GM21360 (cell line): ENCODE measurements around the gene BBS5.
A peak's percentile ranks its signal among the peaks of the same experiment; 100 is the strongest.
"Not testable (repeated sequence)": the region's sequence is repeated elsewhere in the genome, so short reads cannot be mapped to it uniquely, and the experiment has no call there.

Experiments
- ATAC-seq: cut with Tn5 transposase; IDR thresholded peaks from one replicate; pipeline ENCODE4 v1.9.1; 2021; ENCODE audit warnings: mild to moderate bottlenecking, moderate library complexity; ENCODE audit not compliant: unreplicated experiment

The BBS5 gene

DNA sequence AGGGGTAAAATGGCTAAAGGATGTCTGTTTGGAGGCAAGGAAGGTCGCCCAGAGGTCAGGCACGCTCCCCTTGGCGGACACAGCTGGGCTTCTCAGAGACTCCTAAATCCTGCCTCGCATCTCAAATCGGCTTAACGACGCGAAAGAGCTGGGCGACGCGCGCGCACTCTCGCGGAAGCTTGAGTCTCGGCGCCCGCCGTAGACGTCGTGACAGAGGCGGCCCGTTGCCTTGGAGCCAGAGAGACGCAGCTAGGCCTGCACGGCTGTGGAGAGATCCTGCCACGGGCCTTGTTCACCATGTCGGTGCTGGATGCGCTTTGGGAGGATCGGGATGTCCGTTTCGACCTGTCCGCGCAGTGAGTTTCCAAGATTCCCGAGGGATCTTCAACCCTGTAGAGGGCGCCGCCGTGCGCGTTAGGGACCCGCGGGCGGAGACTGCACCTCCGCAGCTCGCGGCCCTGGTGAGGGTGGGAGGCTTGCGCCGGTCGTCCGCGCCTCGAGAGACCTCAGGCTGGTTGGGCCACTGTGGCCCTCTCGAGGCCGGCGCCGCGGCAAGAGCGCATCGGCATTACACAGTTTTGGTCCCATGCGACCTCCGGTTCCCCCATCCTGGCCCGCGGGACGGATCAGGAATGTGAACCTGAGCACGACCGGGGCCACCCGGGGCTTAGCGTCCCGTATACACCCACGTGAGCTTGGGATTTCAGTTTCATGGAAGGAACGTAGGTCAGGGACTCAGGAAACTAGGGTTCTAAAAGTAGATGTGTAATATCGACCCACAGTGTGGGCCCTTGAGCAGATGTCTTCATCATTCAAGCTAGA lies at the start of gene BBS5:
BBS5 (plus strand) TSS at position 238 of the 822 bp plus-strand sequence; CDS start at position 298, 60 bp downstream.
- ATAC-seq, result peak; percentile 95

DNA sequence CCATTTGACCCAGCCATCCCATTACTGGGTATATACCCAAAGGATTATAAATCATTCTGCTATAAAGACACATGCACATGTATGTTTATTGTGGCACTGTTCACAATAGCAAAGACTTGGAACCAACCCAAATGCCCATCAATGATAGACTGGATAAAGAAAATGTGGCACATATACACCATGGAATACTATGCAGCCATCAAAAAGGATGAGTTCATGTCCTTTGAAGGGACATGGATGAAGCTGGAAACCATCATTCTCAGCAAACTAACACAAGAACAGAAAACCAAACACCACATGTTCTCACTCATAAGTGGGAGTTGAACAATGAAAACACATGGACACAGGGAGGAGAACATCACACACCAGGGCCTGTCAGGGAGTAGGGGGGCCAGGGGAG lies 47.5 kb upstream of the BBS5 start:
- not testable (repeated sequence) for ATAC-seq

DNA sequence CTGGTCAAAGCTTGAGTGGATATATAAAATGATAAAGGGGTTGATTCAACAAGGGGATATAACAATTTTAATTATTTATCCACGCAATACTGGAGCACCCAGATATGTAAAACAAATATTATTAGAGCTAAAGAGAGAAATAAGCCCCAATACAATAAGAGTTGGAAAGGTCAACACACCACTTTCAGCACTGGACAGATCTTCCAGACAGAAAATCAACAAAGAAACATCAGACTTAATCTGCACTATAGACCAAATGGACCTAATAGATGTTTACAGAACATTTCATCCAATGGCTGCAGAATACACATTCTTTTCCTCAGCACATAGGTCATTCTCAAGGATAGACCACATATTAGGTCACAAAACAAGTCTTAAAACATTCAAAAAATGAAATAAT lies 45.1 kb upstream of the BBS5 start:
- ATAC-seq, result not testable (repeated sequence)

DNA sequence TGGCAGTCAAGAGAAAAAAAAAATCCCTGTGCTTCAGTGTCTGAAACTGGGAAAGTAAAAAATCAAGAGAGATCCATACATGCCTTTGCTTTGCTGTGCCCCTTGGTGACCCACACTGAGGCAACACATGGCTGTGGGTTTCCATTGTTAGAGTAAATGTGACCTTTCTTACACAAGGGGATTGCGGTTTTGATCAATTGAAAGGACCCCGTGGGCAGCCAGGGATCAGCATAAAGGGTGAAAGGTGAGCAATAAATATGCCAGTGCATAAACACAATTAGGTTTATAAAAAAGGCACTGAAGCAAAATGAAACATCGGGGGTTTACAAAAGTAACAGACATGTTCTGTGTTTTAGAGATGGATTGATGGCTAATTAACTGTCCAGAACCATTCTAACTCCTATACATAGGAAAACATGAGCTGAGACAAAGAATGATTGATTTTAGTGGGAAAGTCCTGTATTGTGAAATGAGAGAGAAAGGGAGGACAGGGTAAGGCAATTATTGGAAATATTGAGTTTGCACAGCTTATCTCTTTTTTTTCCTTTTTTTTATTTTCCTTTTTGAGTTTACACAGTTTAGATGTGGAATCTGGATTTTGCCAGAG lies 40.7 kb upstream of the BBS5 start:
- no peak for ATAC-seq

DNA sequence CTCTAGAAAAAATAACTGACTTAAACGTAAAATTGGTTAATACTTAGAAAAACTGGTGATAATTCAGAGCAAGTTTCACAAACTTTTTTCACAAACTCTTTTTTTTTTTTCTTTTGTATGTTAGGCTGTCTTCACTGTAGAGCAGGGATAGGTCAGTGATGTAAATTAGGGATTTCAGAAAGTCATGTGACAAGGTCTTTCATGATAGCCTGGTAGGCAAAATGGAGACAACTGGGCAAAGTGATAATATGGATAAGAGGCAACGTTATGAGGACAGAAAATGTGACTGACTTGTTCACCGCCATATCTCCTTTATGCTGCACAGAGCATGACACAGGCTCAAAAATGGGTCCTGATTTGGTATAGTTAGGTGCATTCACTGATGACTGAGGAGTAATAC lies 39.4 kb upstream of the BBS5 start:
- ATAC-seq, result no peak

DNA sequence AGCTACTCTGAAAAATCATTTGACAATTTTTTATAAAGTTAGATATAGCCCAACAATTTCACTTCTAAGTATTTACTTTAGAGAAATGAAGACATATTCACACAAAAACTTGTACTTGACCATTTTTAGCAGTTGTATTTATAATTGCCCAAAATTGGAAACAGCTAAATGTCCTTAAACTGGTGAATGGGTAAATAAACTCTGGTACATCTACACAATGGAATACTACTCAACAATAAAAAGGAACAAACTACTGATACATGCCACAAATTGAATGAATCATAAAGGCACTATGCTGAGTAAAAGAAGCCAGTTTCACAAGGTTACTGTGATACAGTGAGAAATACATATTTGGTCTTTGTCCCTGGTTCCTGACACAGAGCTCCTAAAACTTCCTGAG lies 32.8 kb upstream of the BBS5 start:
- ATAC-seq, result no peak

DNA sequence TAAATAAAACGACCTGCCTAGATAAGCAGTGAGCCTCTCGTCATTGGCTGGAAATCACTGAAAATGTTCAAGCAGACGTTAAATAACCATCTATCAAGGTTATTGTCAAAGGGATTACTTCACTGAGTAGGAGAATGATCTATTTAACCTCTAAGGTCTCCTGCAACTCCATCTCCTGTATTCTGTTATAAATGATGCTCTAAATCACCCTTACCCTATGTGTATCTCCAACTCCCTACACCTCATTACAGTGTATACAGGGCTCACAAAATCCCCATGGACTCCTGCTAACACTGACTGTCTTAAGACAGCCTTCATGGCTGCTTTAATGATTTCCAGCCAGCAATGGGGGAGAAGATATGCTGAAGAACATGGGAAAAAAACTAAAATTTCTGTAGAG lies 31.0 kb upstream of the BBS5 start:
- ATAC-seq, result no peak

DNA sequence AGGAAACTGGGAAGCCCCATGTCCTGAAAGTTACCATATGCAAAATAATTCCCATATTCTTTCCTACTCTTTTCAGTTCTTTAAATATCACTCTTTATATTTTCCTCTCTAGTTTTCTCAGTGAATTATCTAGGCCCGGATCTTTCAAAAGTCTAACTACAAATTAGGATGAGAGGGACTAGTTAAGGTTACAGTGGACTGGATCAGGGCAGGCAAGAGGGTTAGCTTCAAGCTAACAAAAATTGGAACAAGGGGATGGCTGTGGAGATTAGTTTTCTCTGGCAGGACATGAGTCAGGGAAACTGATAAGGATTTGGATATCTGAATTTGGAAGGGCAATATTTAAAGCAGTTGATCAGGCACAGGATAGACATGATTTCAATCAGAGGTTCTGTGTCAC lies 30.4 kb upstream of the BBS5 start:
- ATAC-seq, result no peak

DNA sequence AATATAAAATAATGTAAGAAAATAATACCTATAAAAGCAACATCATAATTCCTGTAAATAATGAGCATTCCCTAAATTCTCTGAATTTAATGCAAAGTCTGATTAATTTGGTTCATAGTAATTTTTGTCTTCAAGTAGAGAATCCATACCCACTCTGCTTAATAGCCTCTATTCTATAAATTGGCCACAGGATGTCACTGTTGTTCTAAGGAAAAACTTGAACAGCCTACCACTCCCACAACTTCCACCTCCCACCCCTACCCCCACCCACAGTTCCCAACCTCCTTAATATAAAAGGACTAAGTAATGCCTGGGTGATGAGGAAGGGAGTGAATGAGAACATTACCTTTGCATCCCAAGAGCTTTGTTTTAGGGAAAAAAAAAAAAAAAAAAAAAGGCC lies 27.2 kb upstream of the BBS5 start:
- ATAC-seq, result no peak

DNA sequence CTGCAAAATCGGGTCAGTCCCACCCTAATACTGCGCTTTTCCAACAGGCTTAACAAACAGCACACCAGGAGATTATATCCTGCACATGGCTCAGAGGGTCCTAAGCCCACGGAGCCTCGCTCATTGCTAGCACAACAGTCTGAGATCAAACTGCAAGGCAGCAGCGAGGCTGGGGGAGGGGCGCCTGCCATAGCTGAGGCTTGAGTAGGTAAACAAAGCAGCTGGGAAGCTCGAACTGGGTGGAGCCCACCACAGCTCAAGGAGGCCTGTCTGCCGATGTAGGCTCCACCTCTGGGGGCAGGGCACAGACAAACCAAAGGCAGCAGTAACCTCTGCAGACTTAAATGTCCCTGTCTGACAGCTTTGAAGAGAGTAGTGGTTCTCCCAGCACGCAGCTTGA lies 26.2 kb upstream of the BBS5 start:
- not testable (repeated sequence) for ATAC-seq

DNA sequence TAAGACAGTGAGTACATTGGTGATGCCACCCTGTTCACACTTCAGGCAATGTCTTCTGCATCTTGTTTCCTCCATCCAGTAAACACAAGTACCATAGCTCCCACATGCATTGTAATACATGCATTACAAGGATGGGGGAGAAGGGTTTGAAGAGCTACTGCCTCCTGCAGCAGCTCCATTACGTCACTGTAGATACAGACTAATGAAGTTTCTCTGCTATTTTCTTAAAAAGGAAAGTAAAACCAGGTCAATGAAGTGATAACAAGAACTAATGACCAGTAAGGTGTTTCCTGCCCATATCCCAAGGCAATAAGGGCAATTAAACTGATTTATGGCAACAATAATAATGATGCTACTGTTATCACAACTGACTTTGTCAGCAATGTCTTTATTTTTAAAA lies 18.2 kb upstream of the BBS5 start:
- ATAC-seq, result no peak

DNA sequence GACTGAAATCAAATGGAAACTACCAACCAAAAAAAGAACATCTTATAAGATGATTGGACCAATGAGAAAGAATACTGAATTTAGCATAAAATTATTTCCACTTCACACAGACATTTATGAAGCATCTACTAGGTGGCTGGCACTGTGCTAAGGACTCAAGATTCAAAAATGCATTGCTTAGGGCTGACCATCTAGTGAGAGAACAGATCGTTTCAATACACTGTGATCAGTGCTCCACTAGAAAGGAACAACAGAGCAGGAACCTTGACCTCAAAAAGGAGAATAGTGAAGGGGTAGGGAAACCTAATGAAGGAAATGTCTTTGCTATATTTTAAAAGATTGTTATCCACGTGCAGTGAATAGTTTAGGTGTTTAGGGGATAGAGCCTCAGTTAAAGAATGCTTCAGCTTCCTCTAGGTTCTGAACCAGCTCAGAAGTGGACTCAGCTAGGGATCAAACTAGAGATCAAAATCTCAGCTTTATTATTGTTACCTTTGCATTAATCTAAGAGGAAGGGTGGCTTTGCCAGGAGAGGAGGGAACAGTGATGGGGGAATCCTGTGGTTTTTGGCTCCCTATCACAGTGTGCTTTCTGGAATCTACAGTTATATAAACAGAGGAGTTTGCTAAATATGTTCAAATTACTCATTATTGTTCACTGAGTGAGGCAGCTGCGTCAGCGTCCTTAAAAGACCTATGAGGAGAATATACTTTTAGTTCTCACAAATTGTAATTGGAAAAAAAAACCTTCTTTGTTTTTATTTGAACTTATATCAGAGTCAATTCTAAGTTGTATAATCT lies 16.2 kb upstream of the BBS5 start:
- ATAC-seq, result no peak

DNA sequence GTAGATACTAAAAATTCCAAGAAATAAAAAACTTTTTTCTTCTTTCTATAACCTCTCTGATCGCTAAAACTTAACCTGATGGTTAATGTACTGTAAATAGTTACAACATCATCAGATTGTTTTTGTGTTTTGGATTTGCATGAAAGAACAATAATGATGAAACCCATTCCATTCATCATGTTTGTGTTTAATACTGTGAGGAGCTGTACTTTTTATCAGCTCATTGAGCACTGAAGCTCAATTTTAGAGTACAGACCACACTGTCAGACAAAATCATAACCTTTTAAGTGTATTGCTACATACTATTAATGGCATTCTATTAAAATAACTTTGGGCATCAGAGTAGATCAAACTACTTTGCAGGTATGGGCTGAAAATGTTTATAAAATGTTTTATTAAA lies 14.8 kb upstream of the BBS5 start:
- ATAC-seq, result no peak

DNA sequence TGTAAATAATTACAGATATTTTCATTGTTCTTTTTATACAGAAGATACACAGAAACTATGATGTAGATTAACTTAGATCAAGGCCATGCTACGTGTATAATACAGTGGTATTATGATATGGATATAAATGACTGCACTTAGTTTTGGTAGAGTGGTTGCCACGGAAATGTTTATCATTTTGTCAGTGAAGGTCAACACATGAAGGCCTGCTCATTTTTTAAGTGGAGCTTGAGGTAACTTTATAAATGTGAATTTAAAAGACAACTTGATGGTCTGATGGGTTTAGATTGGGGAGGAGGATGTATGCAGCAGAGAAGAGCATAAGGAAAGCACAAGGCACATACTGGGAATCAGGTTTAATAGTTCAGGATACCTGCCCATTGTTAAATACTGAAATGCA lies 14.4 kb upstream of the BBS5 start:
- no peak for ATAC-seq

DNA sequence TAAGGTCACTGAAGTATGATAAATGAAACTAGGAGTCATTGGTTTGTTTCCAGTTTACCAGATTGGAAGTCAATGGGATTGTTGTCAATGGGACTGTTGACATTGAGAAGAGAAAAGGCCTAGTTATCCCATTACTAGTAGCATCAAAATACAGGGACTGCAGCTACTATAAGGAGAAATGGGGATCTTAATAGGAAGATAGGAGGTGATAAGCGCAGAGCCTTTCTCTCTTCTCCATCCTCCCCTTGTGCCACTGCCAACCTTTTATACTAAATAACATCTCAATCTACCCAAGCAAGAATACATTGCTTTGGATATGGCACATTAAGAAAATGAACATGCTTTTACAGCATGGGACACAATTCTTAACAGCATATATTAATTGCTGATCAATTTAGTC lies 10.5 kb upstream of the BBS5 start:
- ATAC-seq, result no peak

DNA sequence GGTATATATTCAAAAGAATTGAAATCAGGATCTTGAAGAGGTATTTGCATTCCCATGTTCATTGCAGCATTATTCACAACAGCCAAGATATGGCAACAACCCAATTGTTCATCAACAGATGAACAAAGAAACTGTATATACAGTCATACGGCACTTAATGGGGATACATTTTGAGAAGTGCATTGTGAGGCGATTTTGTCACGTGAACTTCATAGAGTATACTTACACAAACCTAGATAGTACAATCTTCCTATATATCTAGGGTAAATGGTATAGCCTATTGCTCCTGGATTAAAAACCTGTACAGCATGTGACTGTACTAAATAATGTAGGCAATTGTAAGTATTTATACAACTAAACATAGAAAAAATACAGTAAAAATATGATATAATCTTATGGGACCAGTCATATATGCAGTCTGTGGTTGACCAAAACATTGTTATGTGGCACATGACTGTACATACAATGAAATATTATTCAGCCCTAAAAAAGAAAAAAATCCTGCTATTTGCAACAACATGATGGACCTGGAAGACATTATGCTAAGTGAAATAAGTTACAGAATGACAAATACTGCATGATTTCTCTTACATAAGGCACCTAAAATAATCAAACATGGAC lies 9.2 kb upstream of the BBS5 start:
- no peak for ATAC-seq

DNA sequence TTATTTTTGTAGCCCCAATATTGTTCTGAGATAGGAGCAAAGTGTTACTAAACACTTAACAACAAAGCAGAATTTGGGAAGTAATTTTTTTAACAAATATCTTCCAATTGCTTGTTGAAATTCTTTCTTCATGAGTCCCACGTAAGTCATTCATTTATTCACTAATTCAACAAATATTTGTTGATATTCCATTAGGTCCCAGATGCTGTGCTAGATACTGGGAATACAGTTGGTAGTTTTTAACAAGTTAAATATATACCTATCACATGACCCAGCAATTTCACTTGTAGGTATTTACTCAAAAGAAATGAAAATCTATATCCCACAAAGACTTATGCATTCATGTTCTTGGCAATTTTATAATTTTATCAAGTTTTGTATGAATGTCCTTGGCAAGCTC lies 7.0 kb upstream of the BBS5 start:
- no peak for ATAC-seq

DNA sequence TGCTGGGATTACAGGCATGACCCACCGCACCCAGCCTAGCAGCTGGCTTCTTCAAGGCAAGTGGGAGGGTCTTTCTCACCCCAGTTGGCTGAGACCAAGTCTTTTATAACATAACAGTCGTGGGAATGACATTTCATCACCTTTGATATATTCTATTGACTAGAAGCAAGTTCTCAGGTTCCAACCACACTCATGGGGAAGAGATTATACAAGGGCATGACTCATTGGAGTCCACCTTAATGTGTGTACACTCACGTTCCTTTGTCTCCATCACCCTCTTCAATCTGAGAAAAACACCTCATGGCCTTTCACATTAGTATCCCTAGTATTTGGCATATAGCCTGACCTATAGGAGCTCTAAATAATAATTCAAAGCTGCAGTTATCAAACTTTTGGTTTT lies 2.8 kb upstream of the BBS5 start:
- ATAC-seq, result no peak

DNA sequence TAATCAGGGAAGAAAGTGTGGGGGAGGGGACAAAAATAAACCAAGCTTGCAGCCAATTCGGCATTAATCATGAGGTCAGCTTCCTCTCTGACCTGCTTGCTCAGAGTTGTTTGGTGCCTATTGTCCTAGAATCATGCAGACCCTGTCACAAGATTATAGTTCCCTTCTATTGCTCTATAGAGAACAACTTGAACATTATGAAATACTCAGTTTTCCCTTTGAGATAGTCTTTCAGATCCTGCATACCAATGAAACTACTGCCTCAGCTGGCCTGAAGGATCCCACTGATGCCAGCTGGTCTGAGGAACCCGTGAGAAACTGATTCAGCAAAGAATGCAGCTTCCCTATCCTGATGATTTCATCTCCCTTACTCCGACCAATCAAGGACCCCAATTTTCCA lies 955 bp upstream of the BBS5 start:
- no peak for ATAC-seq

DNA sequence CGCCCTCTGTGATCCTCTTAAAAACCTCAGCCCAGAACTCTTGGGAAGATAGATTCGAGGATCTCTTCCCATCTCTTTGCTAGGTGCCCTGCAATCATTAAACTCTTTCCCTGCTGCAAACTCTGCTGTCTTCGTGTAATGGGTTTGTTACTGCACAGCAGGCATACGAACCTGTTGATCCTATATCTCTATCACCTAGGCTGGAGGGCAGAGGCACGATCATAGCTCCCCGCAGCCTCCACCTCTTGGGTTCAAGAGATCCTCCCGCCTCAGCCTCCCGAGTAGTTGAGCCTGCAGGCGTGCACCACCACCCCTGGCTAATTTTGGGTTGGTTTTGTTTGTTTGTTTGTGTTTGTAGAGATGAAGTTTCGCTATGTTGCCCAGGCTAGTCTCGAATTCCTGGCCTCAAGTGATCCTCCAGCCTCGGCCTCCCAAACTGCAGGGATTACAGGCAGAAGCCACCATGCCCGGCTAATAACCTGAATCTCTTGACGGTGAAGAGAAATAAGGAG lies 493 bp upstream of the BBS5 start:
- ATAC-seq, result no peak

DNA sequence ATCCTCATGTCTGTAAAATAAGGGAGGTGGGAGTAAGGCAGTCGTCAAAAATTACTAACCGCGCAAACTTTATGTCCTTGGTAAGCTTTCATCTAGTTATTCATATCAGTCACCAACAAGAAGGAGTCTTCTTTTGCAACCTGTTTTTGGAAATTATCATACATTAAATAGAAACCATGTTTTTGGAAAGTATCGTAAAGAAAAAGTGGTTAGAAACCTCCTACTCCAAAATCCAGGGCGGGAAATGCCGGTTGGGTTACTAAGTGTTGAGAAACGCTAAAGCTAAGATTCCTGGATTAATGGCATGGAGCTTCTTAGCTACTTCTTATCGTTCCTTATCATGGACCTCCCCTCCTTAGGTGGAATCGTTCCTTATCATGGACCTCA lies 778 bp downstream of the BBS5 start:
- ATAC-seq, result no peak
